H1 (cell line): Measurements from ENCODE around the gene EPHA2. TPM values are rescaled to one million over a fixed set of nuclear protein-coding genes. Genes with fewer than 3 reads are reported as not detected.

Experiments
- CTCF ChIA-PET: fragments of 300-600 bp; sonication (Branson Sonifier 250); formaldehyde crosslinking; loops from one replicate; lab custom pipeline; 2021; ENCODE audit not compliant: partially characterized antibody; lab: Charles Lee
- POLR2A ChIA-PET: fragments of 300-600 bp; sonication (Branson Sonifier 250); formaldehyde crosslinking; loops from one replicate; lab custom pipeline; 2021; ENCODE audit warnings: inconsistent platforms; ENCODE audit not compliant: partially characterized antibody; lab: Charles Lee
- DNase-seq, 2 experiments: peaks; one replicate each; pipeline versions ENCODE4 v3.0.0 to v3.0.0-alpha.2; 2010 to 2022; ENCODE audit warnings: low spot score in 2 of 2, low read depth in 1 of 2, mixed read lengths in 1 of 2
- FAIRE-seq: peaks from 2 replicates; lab custom pipeline; 2011; peaks lifted over from hg19 to GRCh38; lab: Jason Lieb, UNC
- H2AFZ ChIP-seq: 2 replicates; pipeline ENCODE4 v1.8.1; 2012; ENCODE audit warnings: low read length, inconsistent platforms
- H2AK5ac ChIP-seq: 2 replicates; pipeline ENCODE4 v1.6.1; 2013; ENCODE audit warnings: low read depth, low read length
- H2BK120ac ChIP-seq: replicated peaks from 2 replicates; pipeline ENCODE3; 2013; ENCODE audit warnings: low read depth, low read length, inconsistent platforms
- H2BK12ac ChIP-seq: 2 replicates; pipeline ENCODE4 v1.6.1; 2013; ENCODE audit warnings: low read depth, low read length
- H2BK15ac ChIP-seq: 2 replicates; pipeline ENCODE4 v1.6.1; 2013; ENCODE audit warnings: low read length
- H2BK20ac ChIP-seq: 2 replicates; pipeline ENCODE4 v1.6.1; 2013; ENCODE audit warnings: low read length
- H2BK5ac ChIP-seq: 2 replicates; pipeline ENCODE4 v1.6.1; 2013; ENCODE audit warnings: low read depth, low read length
- H3K14ac ChIP-seq: 2 replicates; pipeline ENCODE4 v1.6.1; 2013; ENCODE audit warnings: inconsistent platforms; ENCODE audit not compliant: insufficient read length
- H3K18ac ChIP-seq: 2 replicates; pipeline ENCODE4 v1.6.1; 2013; ENCODE audit warnings: low read length; ENCODE audit errors: extremely low read depth
- H3K23ac ChIP-seq: 2 replicates; pipeline ENCODE4 v1.6.1; 2013; ENCODE audit warnings: inconsistent platforms; ENCODE audit not compliant: insufficient read length
- H3K23me2 ChIP-seq: 2 replicates; pipeline ENCODE4 v1.6.1; 2013; ENCODE audit warnings: low read depth, low read length
- H3K27ac ChIP-seq: 2 replicates; pipeline ENCODE4 v1.6.1; 2011; ENCODE audit warnings: low read depth, low read length, inconsistent platforms
- H3K27me3 ChIP-seq, 4 experiments: replicated peaks in 1 of 4; 1 replicate in 1 of 4; 2 replicates in 3 of 4; pipeline versions ENCODE4 v1.6.1 to v1.8.1; 2011 to 2013; ENCODE audit warnings: low read length in 3 of 4, mild to moderate bottlenecking in 3 of 4, inconsistent platforms in 2 of 4, mixed read lengths in 2 of 4, moderate library complexity in 1 of 4; ENCODE audit not compliant: control insufficient read depth in 3 of 4, insufficient read depth in 3 of 4; ENCODE audit errors: extremely low read depth in 1 of 4
- H3K36me3 ChIP-seq, 4 experiments: 2 replicates each; pipeline versions ENCODE4 v1.6.1 to v1.8.1; 2011 to 2013; ENCODE audit warnings: mild to moderate bottlenecking in 4 of 4, low read length in 3 of 4, moderate library complexity in 2 of 4, control low read depth in 1 of 4, inconsistent platforms in 1 of 4; ENCODE audit not compliant: insufficient read depth in 4 of 4, control insufficient read depth in 2 of 4
- H3K4ac ChIP-seq: replicated peaks from 2 replicates; pipeline ENCODE3; 2013; ENCODE audit warnings: low read length, low read depth, mixed read lengths, inconsistent platforms; ENCODE audit not compliant: insufficient read length
- H3K4me1 ChIP-seq, 4 experiments: replicated peaks in 1 of 4; 1 replicate in 1 of 4; 2 replicates in 3 of 4; pipeline versions ENCODE4 v1.6.1 to v1.8.1; 2011 to 2013; ENCODE audit warnings: low read length in 3 of 4, inconsistent platforms in 2 of 4, mixed read lengths in 1 of 4; ENCODE audit not compliant: insufficient read depth in 4 of 4, control insufficient read depth in 3 of 4
- H3K4me2 ChIP-seq, 2 experiments: 2 replicates each; pipeline versions ENCODE4 v1.6.1 to v1.8.1; 2011 to 2013; ENCODE audit warnings: low read depth in 2 of 2, low read length in 2 of 2, control low read depth in 1 of 2, inconsistent platforms in 1 of 2, mild to moderate bottlenecking in 1 of 2; ENCODE audit not compliant: insufficient read depth in 1 of 2
- H3K4me3 ChIP-seq, 4 experiments: fragments of 200-600, 300-600 bp in 1 of 4; sonication (generic), shearing (Covaris generic), sonication (Bioruptor Twin) in 1 of 4; 2 replicates each; pipeline versions ENCODE4 v1.5.1 to v1.8.1; 2011 to 2016; ENCODE audit warnings: low read length in 4 of 4, low read depth in 3 of 4, control low read depth in 2 of 4, inconsistent platforms in 2 of 4, mild to moderate bottlenecking in 2 of 4, mixed read lengths in 1 of 4, moderate library complexity in 1 of 4; ENCODE audit not compliant: insufficient read depth in 2 of 4; ENCODE audit errors: extremely low read depth in 1 of 4
- H3K56ac ChIP-seq: replicated peaks from 2 replicates; pipeline ENCODE3; 2013; ENCODE audit warnings: low read depth, mild to moderate bottlenecking, mixed read lengths, low read length, inconsistent platforms; ENCODE audit not compliant: insufficient read length
- H3K79me1 ChIP-seq: 2 replicates; pipeline ENCODE4 v1.6.1; 2013; ENCODE audit warnings: low read depth, low read length, control low read depth
- H3K79me2 ChIP-seq, 2 experiments: 2 replicates each; pipeline versions ENCODE4 v1.6.1 to v1.8.1; 2012 to 2013; ENCODE audit warnings: low read length in 2 of 2, mild to moderate bottlenecking in 2 of 2, inconsistent platforms in 1 of 2; ENCODE audit not compliant: insufficient read depth in 2 of 2, control insufficient read depth in 1 of 2
- H3K9ac ChIP-seq, 4 experiments: replicated peaks in 1 of 4; 1 replicate in 1 of 4; 2 replicates in 3 of 4; pipeline versions ENCODE4 v1.6.1 to v1.8.1; 2011 to 2013; ENCODE audit warnings: low read depth in 3 of 4, low read length in 3 of 4, control low read depth in 2 of 4, mild to moderate bottlenecking in 2 of 4, moderate library complexity in 2 of 4, inconsistent platforms in 1 of 4; ENCODE audit errors: extremely low read depth in 1 of 4
- H3K9me3 ChIP-seq, 2 experiments: 2 replicates each; pipeline versions ENCODE4 v1.6.1 to v1.8.1; 2012 to 2013; ENCODE audit warnings: mild to moderate bottlenecking in 2 of 2, moderate library complexity in 2 of 2, control low read depth in 1 of 2, inconsistent platforms in 1 of 2, low read depth in 1 of 2, low read length in 1 of 2, mixed read lengths in 1 of 2; ENCODE audit not compliant: insufficient read depth in 2 of 2
- H4K20me1 ChIP-seq, 2 experiments: replicated peaks in 1 of 2; 2 replicates each; pipeline versions ENCODE3 to v1.8.1; 2011 to 2013; ENCODE audit warnings: inconsistent platforms in 2 of 2, low read length in 2 of 2, mild to moderate bottlenecking in 1 of 2; ENCODE audit not compliant: insufficient read depth in 2 of 2, control insufficient read depth in 1 of 2
- H4K5ac ChIP-seq: 2 replicates; pipeline ENCODE4 v1.6.1; 2013; ENCODE audit warnings: low read length, low read depth, mixed read lengths, inconsistent platforms; ENCODE audit not compliant: insufficient read length
- H4K8ac ChIP-seq: 2 replicates; pipeline ENCODE4 v1.8.0; 2013; ENCODE audit warnings: mild to moderate bottlenecking, moderate library complexity, low read length, inconsistent platforms; ENCODE audit not compliant: insufficient read depth; ENCODE audit errors: extremely low read depth
- H4K91ac ChIP-seq: replicated peaks from 2 replicates; pipeline ENCODE3; 2013; ENCODE audit warnings: low read length, mixed read lengths, inconsistent platforms; ENCODE audit not compliant: insufficient read length
- CHD1 ChIP-seq: IDR thresholded peaks from 2 replicates; pipeline ENCODE4 v1.6.1; 2012; ENCODE audit warnings: low read depth, low read length, improper control_type of control experiment
- GTF2F1 ChIP-seq: IDR thresholded peaks from 2 replicates; pipeline ENCODE4 v1.6.1; 2012; ENCODE audit warnings: low read depth, low read length, improper control_type of control experiment, borderline replicate concordance
- KDM5A ChIP-seq: fragments of 200-600 bp; IDR thresholded peaks from 2 replicates; pipeline ENCODE4 v1.7.1; 2012; ENCODE audit warnings: mild to moderate bottlenecking, low read length, inconsistent platforms, mixed read lengths
- PHF8 ChIP-seq: fragments of 200-600 bp; sonication (generic); conservative IDR thresholded peaks from 2 replicates; pipeline ENCODE4 v1.7.1; 2012; ENCODE audit warnings: low read depth, mild to moderate bottlenecking, inconsistent platforms, low read length, moderate library complexity
- SIRT6 ChIP-seq: IDR thresholded peaks from one replicate; pipeline ENCODE4 v1.7.1; 2012; ENCODE audit warnings: low read length, inconsistent platforms
- SP1 ChIP-seq: IDR thresholded peaks from 2 replicates; pipeline ENCODE4 v1.6.1; 2011; ENCODE audit warnings: low read depth, low read length
- SUZ12 ChIP-seq: fragments of 200-600 bp; sonication (generic); IDR thresholded peaks from 2 replicates; pipeline ENCODE4 v1.6.1; 2012; ENCODE audit warnings: mild to moderate bottlenecking, inconsistent platforms, low read length, moderate library complexity, mixed read lengths
- TAF1 ChIP-seq: IDR thresholded peaks from 2 replicates; pipeline ENCODE4 v1.6.1; 2011; ENCODE audit warnings: mild to moderate bottlenecking, low read depth, low read length
- TAF7 ChIP-seq: optimal IDR thresholded peaks from 2 replicates; pipeline ENCODE3; 2011; ENCODE audit warnings: low read depth, mild to moderate bottlenecking, inconsistent platforms, low read length, moderate library complexity, borderline replicate concordance
- TEAD4 ChIP-seq: IDR thresholded peaks from 2 replicates; pipeline ENCODE4 v1.6.1; 2012; ENCODE audit warnings: low read depth, low read length, inconsistent platforms, mixed read lengths
- WGBS, 2 experiments: shearing (Covaris generic) in 1 of 2; methylation state at CpG; one replicate each; pipeline versions ENCODE4 v1.1.6 to v1.1.7; 2013 to 2015; ENCODE audit warnings: low lambda C conversion rate in 2 of 2, mixed read lengths in 2 of 2, inconsistent platforms in 1 of 2, low coverage in 1 of 2, missing lambda C conversion rate in 1 of 2; ENCODE audit not compliant: insufficient replicate concordance in 2 of 2, insufficient coverage in 1 of 2, insufficient read length in 1 of 2; ENCODE audit errors: extremely low coverage in 1 of 2, missing lambda C conversion rate in 1 of 2; 5-methylcytosine and 5-hydroxymethylcytosine counted together
- polyA plus RNA-seq, 7 experiments: library from polyadenylated mRNA; depleted of rRNA in 3 of 7; stranded (reverse) in 5 of 7; unstranded in 2 of 7; fragments of >200 nt in 5 of 7; fragments of 200-250 nt in 2 of 7; gene quantifications; 1 replicate in 5 of 7; 2 replicates in 1 of 7; 4 replicates in 1 of 7; pipeline versions ENCODE4 v1.2.1 to v1.2.3, GENCODE V29; 2011 to 2013; ENCODE audit warnings: missing spikeins in 2 of 7, mixed read lengths in 2 of 7
- total RNA-seq: library from RNA; stranded (reverse); fragmentation: NEBNext Ultra II Directional; extraction: Animal tissue kit (Norgen Biotek cat#: 25700); gene quantifications from 2 replicates; pipeline ENCODE4 v1.2.1, GENCODE V29; 2021
- TF ChIP-seq, protein P1 (sequence below): IDR thresholded peaks from 2 replicates; pipeline ENCODE4 v1.6.1; 2012; ENCODE audit warnings: low read length, inconsistent platforms

Gene EPHA2
- total and polyA plus RNA-seq, 2 of the 8 experiments (the other 6 are each of a cell fraction or from before 2014, with no cell fraction given): 26.8 to 33.6 TPM

DNA sequence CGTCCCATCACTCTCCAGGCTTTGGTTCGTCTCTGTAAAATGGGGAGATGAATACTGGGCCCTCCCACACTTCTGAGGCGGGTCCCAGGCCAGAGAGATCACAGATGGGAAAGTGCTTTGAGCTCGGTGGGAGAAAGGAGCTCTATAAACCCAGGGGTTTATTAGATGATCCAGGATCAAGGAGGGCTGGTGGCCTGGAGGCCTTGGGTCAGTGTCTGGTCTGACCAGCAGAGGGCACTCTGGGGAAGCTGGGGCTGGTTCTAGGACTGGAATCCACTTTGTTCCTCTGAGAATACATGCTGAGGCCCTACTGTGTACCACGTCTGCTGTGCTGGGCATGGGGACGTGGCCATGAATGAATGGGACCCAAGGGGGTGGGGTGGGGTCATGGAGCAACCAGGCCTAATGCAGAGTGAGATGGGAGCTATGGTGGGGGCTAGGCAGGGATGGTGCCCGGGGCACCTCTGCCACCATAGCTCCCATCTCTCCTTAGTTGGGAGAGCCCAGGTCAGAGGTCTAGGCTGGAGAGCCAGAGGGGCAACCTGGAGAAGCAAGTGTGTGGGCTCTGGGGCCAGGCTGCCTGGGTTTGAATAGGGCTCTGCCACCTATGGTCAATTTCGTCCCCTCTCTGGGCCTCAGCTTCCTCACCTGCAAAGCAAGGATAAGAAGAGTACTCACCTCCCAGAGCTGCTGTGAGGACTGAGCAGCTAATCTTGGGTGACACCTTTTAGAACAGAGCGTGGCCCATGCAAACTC is 73.4 kb downstream of the EPHA2 start:
- no peak overlapping the region for H4K5ac ChIP-seq
- H3K18ac ChIP-seq: no peak overlapping the region
- no peak overlapping the region for H3K4me3 ChIP-seq
- no peak overlapping the region for H3K4me2 ChIP-seq
- H2BK5ac ChIP-seq: no peak overlapping the region
- no peak overlapping the region for H2AK5ac ChIP-seq
- WGBS, 2 experiments: 61% methylated on average over 8 of the region's 9 CpGs; no CpG with 5 or more reads in 1 of the 2 experiments
- no peak overlapping the region for H3K56ac ChIP-seq
- peak overlapping the region; percentile 36 for H3K4ac ChIP-seq
- no peaks in the 10 kb centered on the region for H3K23me2 ChIP-seq
- H3K36me3 ChIP-seq: no peaks in the 10 kb centered on the region
- 0 out of 2 replicates have a peak overlapping the region, but pooled peaks have one; percentile 37 for H4K8ac ChIP-seq
- FAIRE-seq: peak; percentile 62
- no peak overlapping the region for H3K23ac ChIP-seq
- H3K79me2 ChIP-seq: no peaks in the 10 kb centered on the region
- H3K14ac ChIP-seq: no peak overlapping the region
- H4K91ac ChIP-seq: no peak overlapping the region
- H4K20me1 ChIP-seq: peaks cover 0 to 1% of the 10 kb centered on the region in 2 experiments
- DNase-seq: peak; percentile 57 to 95
- peak overlapping the region; percentile 95 for H2BK12ac ChIP-seq
- H3K4me1 ChIP-seq: peaks cover 0 to 5% (median 2%) of the 10 kb centered on the region in 4 experiments; a peak in 1 of 7 replicates
- H3K9ac ChIP-seq: no peak overlapping the region
- peak overlapping the region; percentile 34; the same call in 1 of the 2 replicates for H2BK20ac ChIP-seq
- H2BK15ac ChIP-seq: 0 out of 2 replicates have a peak overlapping the region, but pooled peaks have one; percentile 81
- no peak overlapping the region for H2BK120ac ChIP-seq
- no peaks in the 10 kb centered on the region for H3K79me1 ChIP-seq
- CTCF ChIA-PET: interaction anchor here (0.5 to 21.9 kb wide), 42 partner anchors 10 to 293 kb away, joined by 3 to 569 read pairs (median 6); partner anchors contain the start of genes ARHGEF19, CPLANE2, EPHA2 and FAM131C
- H2AFZ ChIP-seq: no peak overlapping the region
- POLR2A ChIA-PET: interaction anchor here (1.6 to 3.4 kb wide), 6 partner anchors 37 to 108 kb away, joined by 5 to 13 read pairs (median 6); partner anchors contain the start of gene EPHA2
- no peaks in the 10 kb centered on the region for H3K9me3 ChIP-seq
- no peaks in the 10 kb centered on the region for H3K27me3 ChIP-seq
- no peak overlapping the region for H3K27ac ChIP-seq
- no peak for TF ChIP-seq SUZ12
- no peak for TF ChIP-seq CHD1
- 0 out of 2 replicates have a peak, but pooled peaks have one; percentile 30 for TF ChIP-seq TEAD4
- TF ChIP-seq KDM5A: no peak
- TF ChIP-seq, protein P1, sequence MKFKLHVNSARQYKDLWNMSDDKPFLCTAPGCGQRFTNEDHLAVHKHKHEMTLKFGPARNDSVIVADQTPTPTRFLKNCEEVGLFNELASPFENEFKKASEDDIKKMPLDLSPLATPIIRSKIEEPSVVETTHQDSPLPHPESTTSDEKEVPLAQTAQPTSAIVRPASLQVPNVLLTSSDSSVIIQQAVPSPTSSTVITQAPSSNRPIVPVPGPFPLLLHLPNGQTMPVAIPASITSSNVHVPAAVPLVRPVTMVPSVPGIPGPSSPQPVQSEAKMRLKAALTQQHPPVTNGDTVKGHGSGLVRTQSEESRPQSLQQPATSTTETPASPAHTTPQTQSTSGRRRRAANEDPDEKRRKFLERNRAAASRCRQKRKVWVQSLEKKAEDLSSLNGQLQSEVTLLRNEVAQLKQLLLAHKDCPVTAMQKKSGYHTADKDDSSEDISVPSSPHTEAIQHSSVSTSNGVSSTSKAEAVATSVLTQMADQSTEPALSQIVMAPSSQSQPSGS: no peak
- TF ChIP-seq SIRT6: no peak
- no peak for TF ChIP-seq TAF7
- TF ChIP-seq PHF8: no peak
- TF ChIP-seq TAF1: no peak
- no peak for TF ChIP-seq GTF2F1
- TF ChIP-seq SP1: no peak
